BJ (cell line): ENCODE results near the gene NT5C1B. TPM values are rescaled to one million over a fixed set of nuclear protein-coding genes. Genes with fewer than 3 reads are reported as not detected.

ENCODE experiments used
- CTCF ChIA-PET: fragments of 350-600 bp; formaldehyde crosslinking; extraction: SDS; loops from one replicate; lab custom pipeline; 2021; ENCODE audit warnings: antibody characterized with exemption, inconsistent platforms; lab: Yijun Ruan, JAX
- POLR2A ChIA-PET: fragments of 300-600 bp; sonication (Branson Sonifier 250); formaldehyde crosslinking; extraction: SDS; loops from one replicate; lab custom pipeline; 2021; ENCODE audit warnings: antibody characterized with exemption; lab: Charles Lee
- DNase-seq: peaks from one replicate; pipeline ENCODE4 v3.0.0-alpha.2; 2011; ENCODE audit warnings: low read depth
- H3K27me3 ChIP-seq: 2 replicates; pipeline ENCODE4 v1.6.0; 2011; ENCODE audit warnings: low read length; ENCODE audit not compliant: control insufficient read depth, insufficient read depth
- H3K36me3 ChIP-seq: 2 replicates; pipeline ENCODE4 v1.5.1; 2011; ENCODE audit warnings: low read length; ENCODE audit not compliant: control insufficient read depth, insufficient read depth
- H3K4me3 ChIP-seq: 2 replicates; pipeline ENCODE4 v1.5.1; 2011; ENCODE audit warnings: low read depth, mild to moderate bottlenecking, control low read depth, low read length
- CTCF ChIP-seq: IDR thresholded peaks from 2 replicates; pipeline ENCODE4 v1.5.1; 2011; ENCODE audit warnings: low read depth, mild to moderate bottlenecking, control low read depth, inconsistent platforms, low read length, moderate library complexity; ENCODE audit not compliant: insufficient read depth
- polyA plus RNA-seq: library from polyadenylated mRNA; depleted of rRNA; stranded (reverse); fragments of >200 nt; gene quantifications from 2 replicates; pipeline ENCODE4 v1.2.3, GENCODE V29; 2011

NT5C1B gene
- polyA plus RNA-seq, 1 experiment, result not detected

DNA sequence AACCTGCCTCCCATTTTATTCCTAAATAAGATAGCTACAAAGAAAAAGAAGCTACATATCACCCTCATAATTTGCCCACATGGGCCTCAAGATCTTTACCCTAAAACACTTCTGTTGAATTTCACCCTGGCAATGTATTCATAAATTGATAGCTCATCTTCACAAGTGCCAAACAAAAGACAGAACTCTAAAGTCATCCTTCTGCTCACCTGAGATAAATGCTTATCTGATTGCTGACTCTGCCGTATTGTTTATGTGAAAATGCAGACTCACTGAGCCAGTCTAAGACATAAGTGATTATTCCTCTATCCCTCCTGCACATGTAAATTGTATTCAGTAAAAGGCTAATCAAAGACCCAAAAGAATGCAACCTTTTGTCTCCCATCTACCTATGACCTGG, 30.9 kb downstream of the NT5C1B start:
- Histone ChIP-seq H3K4me3 (no peak overlapping the region), H3K36me3 (0 out of 2 replicates have a peak, but pooled peaks cover 3% of the 10 kb centered on the region)

GRCh38 chr2:18557121-18557520, 32.2 kb downstream of the NT5C1B start:
- no peak for TF ChIP-seq CTCF
- DNase-seq, result no peak
- ChIA-PET POLR2A (no interaction called here), CTCF (no interaction called here)
- H3K36me3 ChIP-seq, result 0 out of 2 replicates have a peak, but pooled peaks cover 3% of the 10 kb centered on the region
- no peaks in the 10 kb centered on the region for H3K27me3 ChIP-seq
- no peak overlapping the region for H3K4me3 ChIP-seq

More for the DNA sequence above, 30.9 kb downstream of the NT5C1B start:
- no peak for TF ChIP-seq CTCF
- H3K27me3 ChIP-seq, result no peaks in the 10 kb centered on the region
- ChIA-PET POLR2A (no interaction called here), CTCF (interaction anchor here (1.3 to 1.4 kb wide), 2 partner anchors 23 to 188 kb away, joined by 3 to 5 read pairs; no protein-coding TSS in a partner anchor)
- DNase-seq, result no peak

DNA sequence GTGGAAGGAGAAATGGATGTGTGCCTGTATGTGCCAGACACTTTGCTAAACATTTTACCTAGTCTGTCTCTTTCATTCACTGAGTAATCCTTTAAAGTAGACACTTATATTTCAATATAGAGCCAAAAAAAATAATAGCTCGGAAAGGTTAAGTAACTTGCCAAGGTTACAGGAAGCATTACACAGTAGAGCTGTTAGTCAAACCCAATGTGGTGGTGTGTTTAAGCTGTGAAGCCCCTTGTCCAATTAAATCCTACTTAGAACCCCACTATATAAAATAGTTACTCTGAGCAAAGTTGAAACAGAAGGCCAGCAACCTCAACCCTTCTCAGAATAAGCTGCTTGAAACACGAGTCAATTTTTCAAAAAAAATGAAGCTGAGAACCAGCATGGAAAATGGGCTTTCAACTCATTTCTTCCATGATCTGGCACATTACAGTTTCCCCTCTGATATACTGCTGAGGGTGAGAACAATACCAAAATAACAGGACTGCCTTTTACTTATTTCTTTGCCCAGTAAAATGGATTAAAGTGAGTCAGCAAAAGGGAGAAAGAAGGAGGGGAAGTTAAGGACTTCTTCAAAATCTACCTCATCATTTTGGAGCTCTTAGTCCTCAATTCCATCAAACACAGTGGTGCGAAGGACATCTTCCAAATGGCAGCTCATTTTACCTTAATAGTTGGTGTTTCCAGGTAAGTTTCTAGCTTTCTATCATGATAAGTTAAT, 36.9 kb downstream of the NT5C1B start:
- TF ChIP-seq CTCF, result no peak
- no peak overlapping the region for H3K4me3 ChIP-seq
- ChIA-PET POLR2A (no interaction called here), CTCF (interaction anchor here (0.8 kb wide), 2 partner anchors 32 kb away, joined by 3 read pairs; no protein-coding TSS in a partner anchor)
- 0 out of 2 replicates have a peak, but pooled peaks cover 3% of the 10 kb centered on the region for H3K36me3 ChIP-seq
- no peaks in the 10 kb centered on the region for H3K27me3 ChIP-seq
- no peak for DNase-seq

- POLR2A ChIA-PET, result no interaction called here
- Histone ChIP-seq H3K27me3 (no peaks in the 10 kb centered on the region), H3K4me3 (no peak overlapping the region), H3K36me3 (0 out of 2 replicates have a peak, but pooled peaks cover 3% of the 10 kb centered on the region)
- CTCF ChIA-PET, result interaction anchor here (0.6 kb wide), 1 partner anchor 10 kb away, joined by 3 read pairs; no protein-coding TSS in a partner anchor
- TF ChIP-seq CTCF, result no peak
- no peak for DNase-seq
These were observed 37.7 kb downstream of the NT5C1B start for GRCh38 chr2:18551623-18552022.

DNA sequence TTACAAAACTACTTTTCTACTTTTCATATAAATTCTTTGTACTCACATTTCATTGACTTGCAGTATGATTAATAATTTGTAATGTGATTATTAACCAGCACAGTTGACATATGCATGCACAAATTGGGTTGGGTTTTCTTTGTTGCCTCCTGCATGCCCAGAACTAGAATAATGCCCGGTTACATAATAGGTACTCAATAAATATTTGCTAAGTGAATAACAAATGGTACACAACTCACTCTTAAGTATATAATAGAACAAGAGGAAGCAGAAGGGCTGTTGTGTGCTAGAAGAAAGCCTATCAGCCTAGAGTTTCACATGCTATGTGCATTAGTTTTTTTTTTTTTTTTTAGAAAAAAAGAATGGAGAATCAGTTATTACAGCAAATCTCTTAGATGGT, 38.2 kb downstream of the NT5C1B start:
- Histone ChIP-seq H3K27me3 (no peaks in the 10 kb centered on the region), H3K4me3 (no peak overlapping the region), H3K36me3 (0 out of 2 replicates have a peak, but pooled peaks cover 3% of the 10 kb centered on the region)
- no peak for DNase-seq
- ChIA-PET POLR2A (no interaction called here), CTCF (no interaction called here)
- no peak for TF ChIP-seq CTCF
